ENCODE measurements around the gene LIM2.
"Not testable (repeated sequence)": the region's sequence is repeated elsewhere in the genome, so short reads cannot be mapped to it uniquely, and the experiment has no call there.

LIM2 gene, protein sequence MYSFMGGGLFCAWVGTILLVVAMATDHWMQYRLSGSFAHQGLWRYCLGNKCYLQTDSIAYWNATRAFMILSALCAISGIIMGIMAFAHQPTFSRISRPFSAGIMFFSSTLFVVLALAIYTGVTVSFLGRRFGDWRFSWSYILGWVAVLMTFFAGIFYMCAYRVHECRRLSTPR

GRCh38 chr19:51387924-51388389, at the start of gene LIM2:
LIM2 (minus strand) TSS chr19:51387974; CDS start chr19:51387443, 531 bp downstream.
- DNase-seq, result no peak

DNA sequence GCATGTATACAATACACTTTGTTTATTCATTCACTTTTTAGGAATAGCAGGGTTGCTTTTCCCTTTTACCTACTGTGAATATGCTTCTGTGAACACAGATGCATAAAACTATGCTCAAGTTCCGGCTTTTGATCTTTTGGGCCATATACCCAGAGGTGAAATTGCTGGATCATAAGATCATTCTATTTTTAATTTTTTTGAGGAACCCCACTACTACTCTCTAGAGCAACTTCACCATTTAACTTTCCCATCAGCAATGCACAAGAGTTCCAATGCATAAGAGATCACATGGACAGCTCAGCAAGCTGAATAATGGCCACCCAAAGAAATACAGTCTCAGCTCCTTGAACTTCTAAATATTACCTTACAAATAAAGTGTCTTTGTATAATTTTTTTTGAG, 46.7 kb upstream of the LIM2 start:
- no peak for DNase-seq

GRCh38 chr19:51433043-51433442, 45.3 kb upstream of the LIM2 start:
- DNase-seq, result no peak

- DNase-seq, result no peak
These were observed 43.4 kb upstream of the LIM2 start for GRCh38 chr19:51431124-51431523.

GRCh38 chr19:51430221-51430620, 42.4 kb upstream of the LIM2 start:
- no peak for DNase-seq

DNA sequence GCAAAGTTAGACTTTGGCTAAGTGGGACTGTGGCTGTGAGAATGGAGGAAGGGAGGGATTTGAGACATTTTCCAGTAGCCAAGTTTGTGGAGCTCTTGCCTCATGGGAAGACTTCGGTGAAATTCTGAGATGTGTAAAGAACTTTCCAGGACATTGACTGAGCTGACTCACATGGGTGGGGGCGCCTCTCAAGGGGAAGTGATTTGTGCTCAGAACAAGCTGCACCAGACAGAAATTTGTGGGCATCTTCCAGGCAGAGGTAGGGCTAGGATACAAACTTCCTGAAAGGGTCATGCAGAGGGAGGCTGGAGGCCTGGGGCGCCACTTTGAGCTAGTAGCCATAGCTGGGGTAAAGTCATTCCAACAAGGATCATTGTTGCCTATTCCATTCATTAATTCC, 39.4 kb upstream of the LIM2 start:
- DNase-seq, result peak in 1 of 2 donors; percentile 57

GRCh38 chr19:51422053-51422448, 34.3 kb upstream of the LIM2 start:
- DNase-seq, result peak; percentile 80 to 82

DNA sequence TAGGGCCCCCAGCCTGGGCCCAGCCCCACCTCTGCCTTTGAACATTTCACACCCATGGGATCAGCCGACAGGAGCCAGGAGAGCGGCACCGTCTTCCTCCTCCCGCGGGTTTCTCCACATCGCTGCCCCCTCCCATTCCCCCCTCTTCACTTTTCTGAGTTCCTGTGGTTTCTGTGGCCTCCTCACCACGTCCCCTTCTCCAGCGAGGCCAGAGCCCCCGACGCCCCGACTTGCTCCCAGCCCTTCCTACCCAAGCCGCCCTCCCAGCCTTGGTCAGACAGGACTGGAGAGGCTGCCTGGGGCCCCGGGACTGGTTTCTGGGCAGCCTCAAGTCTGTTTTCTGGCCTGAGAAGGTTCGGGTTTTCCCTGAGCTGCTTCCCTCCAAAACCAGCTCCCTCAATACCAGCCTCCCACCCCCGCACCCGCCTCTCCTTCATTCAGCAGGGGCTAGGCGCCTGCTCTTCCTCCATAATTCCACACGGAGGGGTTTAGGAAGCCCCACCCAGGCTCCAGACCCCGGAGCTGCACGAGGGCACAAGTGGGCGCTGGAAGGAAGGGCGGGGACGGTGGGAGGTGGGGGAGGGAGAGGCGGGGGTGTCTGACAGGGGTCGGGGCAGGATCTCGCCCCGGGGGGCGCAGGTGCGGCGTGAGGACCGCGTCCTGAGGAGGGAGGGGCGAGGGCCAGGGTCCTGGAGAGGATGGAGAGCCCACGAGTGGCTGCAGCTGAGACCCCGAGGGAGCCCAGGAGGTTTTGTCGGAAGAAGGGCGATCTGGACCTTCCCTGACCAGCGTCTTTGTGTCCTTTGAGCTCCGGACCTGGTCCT, 33.7 kb upstream of the LIM2 start:
- DNase-seq, result no peak

DNA sequence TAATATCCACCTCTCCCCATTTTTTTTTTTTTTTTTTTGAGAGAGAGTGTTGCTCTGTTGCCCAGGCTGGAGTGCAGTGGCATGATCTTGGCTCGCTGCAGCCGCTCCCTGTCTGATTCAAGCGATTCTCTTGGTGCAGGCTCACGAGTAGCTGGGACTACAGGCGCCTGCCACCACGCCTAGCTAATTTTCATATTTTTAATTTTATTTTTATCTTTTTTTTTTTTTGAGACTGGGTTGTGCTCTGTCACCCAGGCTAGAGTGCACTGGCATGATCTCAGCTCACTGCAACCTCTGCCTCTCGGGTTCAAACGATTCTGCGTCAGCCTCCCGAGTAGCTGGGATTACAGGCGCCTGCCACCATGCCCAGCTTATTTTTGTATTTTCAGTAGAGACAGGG, 32.7 kb upstream of the LIM2 start:
- not testable (repeated sequence) for DNase-seq

DNA sequence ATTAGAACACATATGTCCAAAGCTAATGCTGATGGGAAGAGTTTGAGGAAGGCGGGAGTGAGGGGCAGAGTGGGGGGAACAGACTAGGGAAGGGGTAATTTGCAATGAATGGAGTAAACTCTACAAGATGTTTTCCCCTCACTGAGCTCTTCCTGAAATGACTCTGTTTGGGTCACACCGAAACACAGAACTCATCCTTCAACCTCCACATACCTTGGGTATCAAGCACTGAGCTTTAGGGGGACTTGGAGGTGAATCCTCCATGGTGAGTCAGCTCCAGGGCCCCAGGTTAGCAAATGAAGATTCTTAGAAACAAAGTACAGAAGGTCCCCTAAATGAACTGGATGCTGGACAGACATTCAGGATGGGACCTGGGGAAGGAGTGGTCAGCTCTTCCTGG, 30.9 kb upstream of the LIM2 start:
- DNase-seq, result no peak

DNA sequence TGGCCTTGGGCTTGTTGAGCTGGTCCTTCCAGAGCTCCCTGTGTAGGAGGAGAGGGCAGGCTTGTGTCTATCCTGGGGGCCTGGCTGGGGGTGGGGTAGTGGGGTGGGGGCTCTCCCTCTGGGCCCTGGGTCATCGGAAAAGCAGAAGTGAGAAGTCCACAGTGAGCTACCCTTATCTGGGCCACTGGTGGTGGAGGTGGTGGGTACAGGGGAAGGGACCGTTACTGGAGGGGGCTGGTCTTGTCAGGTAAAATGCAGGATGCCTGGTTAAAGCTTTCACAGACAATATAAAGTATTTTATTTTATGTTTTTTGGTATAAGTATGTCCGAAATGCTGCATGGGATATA, 30.0 kb upstream of the LIM2 start:
- DNase-seq, result no peak

- DNase-seq, result peak; percentile 14 to 66
These were observed 29.5 kb upstream of the LIM2 start, which contains the start of gene SIGLEC10 for GRCh38 chr19:51417107-51417809. SIGLEC10 (minus strand) TSS chr19:51417642; CDS start chr19:51417581, 61 bp downstream.

DNA sequence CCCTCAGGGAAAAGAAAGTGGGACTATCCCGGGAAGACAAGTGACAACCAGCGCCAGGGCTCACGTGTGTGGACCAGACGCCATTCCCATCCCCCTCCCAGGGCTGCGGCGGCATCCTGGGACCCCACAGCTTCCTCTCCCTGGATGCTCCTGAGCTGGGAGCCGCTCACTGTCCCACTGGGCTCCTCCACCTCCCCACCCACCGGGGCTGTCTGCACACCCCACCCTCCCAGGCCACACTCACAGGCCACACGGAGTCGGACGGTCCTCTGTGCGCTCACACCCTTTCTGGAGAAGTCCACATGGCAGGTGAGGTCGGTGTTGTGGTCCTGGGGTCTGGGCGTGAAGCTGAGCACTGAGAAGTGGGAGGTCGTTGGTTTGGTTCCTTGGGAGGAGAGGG, 28.6 kb upstream of the LIM2 start:
- not testable (repeated sequence) for DNase-seq

- DNase-seq, result no peak
These were observed 27.4 kb upstream of the LIM2 start for GRCh38 chr19:51415187-51415586.

DNA sequence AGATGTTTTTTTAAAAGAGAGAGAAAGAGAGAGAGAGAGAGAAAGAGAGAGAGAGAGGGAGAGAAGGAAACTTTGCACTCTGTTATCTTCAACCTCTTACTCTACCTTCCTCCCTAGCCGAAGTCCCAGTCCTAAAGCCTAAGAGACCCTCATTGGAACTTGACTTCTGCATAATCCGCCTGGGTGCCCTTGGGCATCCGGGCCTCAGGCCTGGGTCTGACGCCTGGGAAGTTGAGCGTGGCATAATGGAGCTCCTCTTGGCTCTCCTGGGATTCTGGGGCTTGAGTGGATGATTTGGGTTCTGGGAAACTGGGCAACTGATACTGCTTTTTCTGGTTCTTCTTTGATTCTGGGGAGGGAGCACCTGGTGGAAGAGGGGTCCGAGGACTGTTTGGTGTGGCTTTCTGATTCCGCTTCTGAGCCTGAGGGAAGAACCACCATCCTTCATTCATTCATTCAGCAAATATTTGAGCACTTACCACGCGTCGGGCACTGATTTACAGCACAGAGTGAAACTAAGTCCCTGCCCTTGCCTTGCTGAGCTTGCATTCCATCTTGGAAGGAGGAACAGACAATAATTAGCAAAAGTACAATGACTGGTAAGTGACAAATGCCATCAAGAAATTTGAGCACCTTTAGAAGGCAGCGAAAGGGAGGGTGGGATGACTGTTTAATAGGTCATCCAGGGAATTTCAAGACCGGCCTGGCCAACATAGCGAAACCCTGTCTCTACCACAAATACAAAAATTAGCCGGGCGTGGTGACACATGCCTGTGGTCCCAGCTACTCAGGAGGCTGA, 23.4 kb upstream of the LIM2 start:
- DNase-seq, result no peak

GRCh38 chr19:51407511-51408131, 19.8 kb upstream of the LIM2 start:
- peak; percentile 33 to 60 for DNase-seq

DNA sequence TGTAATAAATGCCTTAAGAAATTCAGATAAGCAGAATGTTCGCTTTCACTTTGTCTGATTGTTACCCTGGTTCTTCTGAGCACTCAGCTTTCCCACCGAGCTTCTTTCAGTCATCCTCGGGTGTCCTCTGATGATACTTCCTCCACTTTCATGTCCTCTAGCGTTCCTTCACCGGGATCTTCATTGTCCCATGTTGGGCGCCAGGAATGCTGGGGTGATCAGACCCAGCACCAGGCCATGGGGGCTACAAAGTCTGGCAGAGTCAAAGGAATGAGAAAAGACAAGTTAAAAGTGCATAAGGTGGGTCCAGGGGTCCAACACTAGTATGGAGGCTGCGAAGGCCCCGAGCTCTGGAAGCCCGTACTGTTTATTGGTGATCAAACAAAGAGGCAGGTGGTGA, 14.3 kb upstream of the LIM2 start:
- DNase-seq, result no peak

DNA sequence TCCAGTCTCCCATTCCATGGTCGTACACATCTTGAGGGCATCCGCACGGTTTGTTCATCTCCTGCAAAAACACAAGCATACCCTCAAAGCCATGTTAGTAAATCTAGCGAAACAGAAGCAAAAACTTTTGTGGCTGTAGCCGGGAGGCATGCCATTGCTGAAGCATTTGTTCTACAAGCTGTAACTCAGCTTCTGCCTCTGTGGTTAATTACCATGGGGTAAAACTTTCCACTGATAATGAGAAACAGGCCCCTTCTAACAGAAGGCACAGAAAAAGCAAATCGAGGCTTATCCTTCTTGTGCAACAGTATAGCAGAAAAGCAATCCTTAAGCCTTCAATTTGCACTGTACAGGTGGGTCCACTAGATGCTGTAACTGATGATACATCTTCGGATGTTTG, 12.2 kb upstream of the LIM2 start:
- not testable (repeated sequence) for DNase-seq

- no peak for DNase-seq
These were observed 11.5 kb upstream of the LIM2 start for GRCh38 chr19:51399231-51399630.

- DNase-seq, result peak in 1 of 2 donors; percentile 53
These were observed 10.4 kb upstream of the LIM2 start for GRCh38 chr19:51398096-51398704.

DNA sequence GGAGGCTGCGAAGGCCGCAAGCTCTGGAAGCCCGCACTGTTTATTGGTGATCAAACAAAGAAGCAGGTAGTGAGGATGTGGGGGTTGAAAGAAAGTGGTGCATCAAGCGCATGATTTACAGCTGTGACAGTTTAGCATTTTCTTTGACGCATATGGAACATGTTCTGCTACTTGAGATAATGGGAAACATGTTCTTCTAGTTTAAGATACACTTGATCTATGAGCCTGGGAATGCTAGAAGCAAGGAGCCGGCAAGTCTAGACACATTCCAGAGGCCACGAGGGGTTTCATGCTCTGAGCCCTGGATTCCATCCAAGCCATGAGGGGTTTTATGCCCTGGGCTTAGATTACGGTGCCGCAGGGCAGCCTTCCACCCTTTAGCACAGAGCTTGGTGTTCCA, 9.7 kb upstream of the LIM2 start:
- not testable (repeated sequence) for DNase-seq

- DNase-seq, result no peak
These were observed 8.4 kb upstream of the LIM2 start for GRCh38 chr19:51396175-51396574.

All from CD4-positive, alpha-beta T cell treated with Interferon alpha-2 for 1 hour (primary cell).